Transverse colon (tissue), 4 donors: ENCODE results near the gene RASSF7. TPM values are rescaled to one million over a fixed set of nuclear protein-coding genes. Genes with fewer than 3 reads are reported as not detected.

ENCODE experiments used
- DNase-seq: peaks from one replicate; pipeline ENCODE4 v3.0.0-alpha.2; 2019
- H3K27ac ChIP-seq, 4 donors: fragments of 200-600 bp; sonication (generic); 2 replicates each; pipeline ENCODE4 v1.5.1; 2016 to 2018; ENCODE audit warnings: inconsistent platforms in 4 of 4
- H3K27me3 ChIP-seq: fragments of 200-600 bp; sonication (generic); 2 replicates; pipeline ENCODE4 v1.5.1; 2017; ENCODE audit warnings: inconsistent platforms
- H3K36me3 ChIP-seq, 4 donors: fragments of 200-600 bp; sonication (generic); 2 replicates each; pipeline ENCODE4 v1.5.1; 2017 to 2019; ENCODE audit warnings: inconsistent platforms in 4 of 4
- H3K4me1 ChIP-seq, 4 donors: fragments of 200-600 bp; sonication (generic); 2 replicates each; pipeline ENCODE4 v1.5.1; 2017 to 2020; ENCODE audit warnings: inconsistent platforms in 4 of 4
- H3K4me3 ChIP-seq, 4 donors: fragments of 200-600 bp; sonication (generic); 1 replicate in 1 of 4; 2 replicates in 3 of 4; pipeline versions ENCODE4 v1.5.1 to v1.6.1; 2017 to 2019; ENCODE audit warnings: inconsistent platforms in 4 of 4
- H3K9me3 ChIP-seq, 2 donors: fragments of 200-600 bp; sonication (generic); 2 replicates each; pipeline ENCODE4 v1.5.1; 2017 to 2019; ENCODE audit warnings: inconsistent platforms in 2 of 2
- CTCF ChIP-seq, 5 experiments: fragments of 200-600 bp in 3 of 5; fragments of 450-650 bp in 2 of 5; sonication (generic) in 3 of 5; IDR thresholded peaks; 1 replicate in 2 of 5; 2 replicates in 3 of 5; pipeline ENCODE4 v1.5.1; 2016 to 2017; ENCODE audit warnings: antibody characterized with exemption in 5 of 5, inconsistent platforms in 3 of 5, mild to moderate bottlenecking in 2 of 5, moderate library complexity in 1 of 5
- EP300 ChIP-seq: sonication (generic); formaldehyde crosslinking; IDR thresholded peaks from one replicate; pipeline ENCODE4 v1.6.1; 2017; ENCODE audit warnings: antibody characterized with exemption, low read depth
- POLR2A ChIP-seq: fragments of 450-650 bp; IDR thresholded peaks from one replicate; pipeline ENCODE4 v1.6.1; 2016; ENCODE audit warnings: antibody characterized with exemption, mild to moderate bottlenecking, moderate library complexity
- POLR2AphosphoS5 ChIP-seq, 3 donors: sonication (generic); formaldehyde crosslinking; IDR thresholded peaks; one replicate each; pipeline ENCODE4 v1.6.1; 2016; ENCODE audit warnings: antibody characterized with exemption in 3 of 3
- WGBS, 2 donors: methylation state at CpG; one replicate each; pipeline ENCODE4 v1.1.5; 2018; ENCODE audit warnings: low coverage in 1 of 2; 5-methylcytosine and 5-hydroxymethylcytosine counted together
- in situ Hi-C, 4 donors: fragments of 200-750 bp; cut with MboI; loops; one replicate each; pipeline versions ENCODE4 v1.15.0 to v1.15.1; 2017; ENCODE audit warnings: low sequenced_read_pairs in 3 of 4, low pct_ligation_motif_present in 1 of 4, low pct_unique_long_range_greater_than_20kb in 1 of 4
- intact Hi-C: fragments of 100-400 bp; cut with DNase I; formaldehyde crosslinking; loops from one replicate; pipeline ENCODE4 v1.15.1; 2023; ENCODE audit warnings: low total_unique reads
- total RNA-seq, 4 donors: library from RNA; depleted of rRNA; stranded (reverse); fragments of >200 nt; gene quantifications; one replicate each; pipeline ENCODE4 v1.1.0, GENCODE V29; 2016

Gene RASSF7
- total RNA-seq, 4 donors from 2014 or later: 131 to 247 (median 213) TPM

- intact Hi-C loops (loop anchor here (5.0 kb wide), 1 partner anchor 162 kb away; no protein-coding TSS in a partner anchor), in situ Hi-C loops (no loop called here)
- Histone ChIP-seq H3K27me3 (peaks cover 31% of the 10 kb centered on the region), H3K9me3 (no peaks in the 10 kb centered on the region), H3K4me3 (peak overlapping the region; percentile 46 to 91 (median 86)), H3K27ac (peak overlapping the region; percentile 85 to 98 (median 96)), H3K36me3 (no peaks in the 10 kb centered on the region), H3K4me1 (peaks cover 23 to 47% (median 35%) of the 10 kb centered on the region in 4 donors)
- TF ChIP-seq EP300 (no peak), POLR2A (no peak), POLR2AphosphoS5 (IDR thresholded peaks at IDR 0.05) (peak in 2 of 3 donors; percentile 29 to 54), CTCF (IDR thresholded peaks at IDR 0.05) (peak in 1 of 5 experiments; percentile 32)
- peak; percentile 82 for DNase-seq
- 59% methylated on average over 17 of the region's 18 CpGs; no CpG with 5 or more reads in 1 of the 2 donors for WGBS, 2 donors
Measured at GRCh38 chr11:559712-560304, 962 bp upstream of the RASSF7 start.

GRCh38 chr11:561148-562003 lies 606 bp downstream of the RASSF7 start:
- H3K4me1 ChIP-seq: peaks cover 16 to 32% (median 26%) of the 10 kb centered on the region in 4 donors
- H3K27me3 ChIP-seq: peaks cover 17% of the 10 kb centered on the region
- H3K4me3 ChIP-seq: peak overlapping the region; percentile 82 to 91 (median 88)
- peak overlapping the region; percentile 95 to 98 (median 96) for H3K27ac ChIP-seq
- no peaks in the 10 kb centered on the region for H3K9me3 ChIP-seq
- WGBS, 2 donors: 17% methylated on average over 29 of the region's 67 CpGs; no CpG with 5 or more reads in 1 of the 2 donors
- DNase-seq: peak; percentile 90
- H3K36me3 ChIP-seq: no peaks in the 10 kb centered on the region
- intact Hi-C loops: no loop called here
- TF ChIP-seq EP300: peak; percentile 39
- TF ChIP-seq POLR2AphosphoS5 (IDR thresholded peaks at IDR 0.05): peak; percentile 8 to 85 (median 78)
- TF ChIP-seq CTCF (IDR thresholded peaks at IDR 0.05): no peak
- peak; percentile 84 for TF ChIP-seq POLR2A
- in situ Hi-C loops: no loop called here

GRCh38 chr11:562046-562645 lies 1.4 kb downstream of the RASSF7 start:
- H3K4me1 ChIP-seq: peaks cover 16 to 31% (median 28%) of the 10 kb centered on the region in 4 donors
- peaks cover 9% of the 10 kb centered on the region for H3K27me3 ChIP-seq
- H3K27ac ChIP-seq: peak overlapping the region; percentile 95 to 98 (median 96)
- intact Hi-C loops (no loop called here), in situ Hi-C loops (no loop called here)
- no peak for DNase-seq
- H3K4me3 ChIP-seq: peak overlapping the region in 2 of 4 donors; percentile 82 to 91
- no peak for TF ChIP-seq POLR2AphosphoS5 (IDR thresholded peaks at IDR 0.05)
- TF ChIP-seq CTCF (IDR thresholded peaks at IDR 0.05): no peak
- no peak for TF ChIP-seq POLR2A
- no peaks in the 10 kb centered on the region for H3K9me3 ChIP-seq
- 95 to 100% methylated on average over 1 to 23 of the region's 29 CpGs for WGBS, 2 donors
- no peaks in the 10 kb centered on the region for H3K36me3 ChIP-seq
